ENCODE results near the gene PKIG. TPM values are rescaled to one million over a fixed set of nuclear protein-coding genes. Genes with fewer than 3 reads are reported as not detected.

The PKIG gene
- total RNA-seq, 1 experiment from 2014 or later = 20.1 TPM

Other genes starting within 250 kb of the PKIG start
- not detected for gene R3HDML, start 245.5 kb upstream of the PKIG start, total RNA-seq (2021; ENCODE audit: unreplicated experiment)
- 7.4 TPM for gene HNF4A, start 226.9 kb upstream of the PKIG start, total RNA-seq (2021; ENCODE audit: unreplicated experiment)
- 20.4 TPM for gene TTPAL, start 106.7 kb upstream of the PKIG start, total RNA-seq (2021; ENCODE audit: unreplicated experiment)
- 56.8 TPM for gene SERINC3, start 60.5 kb upstream of the PKIG start, total RNA-seq (2021; ENCODE audit: unreplicated experiment)
- gene ADA, start 69.1 kb downstream of the PKIG start, total RNA-seq (2021; ENCODE audit: unreplicated experiment) = 25.9 TPM
- gene CCN5, start 132.8 kb downstream of the PKIG start, total RNA-seq (2021; ENCODE audit: unreplicated experiment) = 0.20 TPM
- not detected for gene KCNK15, start 163.3 kb downstream of the PKIG start, total RNA-seq (2021; ENCODE audit: unreplicated experiment)
- 0.05 TPM for gene RIMS4, start 228.0 kb downstream of the PKIG start, total RNA-seq (2021; ENCODE audit: unreplicated experiment)